ENCODE measurements around the gene RAX.

DNA sequence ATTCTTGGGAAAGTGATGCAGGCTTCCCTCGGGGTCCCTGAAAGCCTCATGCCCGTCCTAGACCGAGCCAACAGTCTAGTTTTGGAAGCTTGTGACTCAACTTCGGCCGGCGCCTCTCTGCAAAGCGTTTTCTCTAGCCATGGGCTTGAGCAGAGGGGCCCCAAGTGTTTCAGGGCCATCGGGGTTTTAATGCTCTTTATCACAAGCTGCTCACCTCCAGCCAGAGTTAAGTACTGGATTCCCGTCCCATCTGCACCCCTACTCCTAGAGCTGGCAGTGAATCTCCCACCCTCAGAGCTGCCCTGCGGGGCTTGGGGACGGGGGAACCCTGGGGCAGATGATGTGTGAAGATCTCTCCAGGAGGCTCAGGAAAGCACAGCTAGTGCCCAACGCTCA, 7.3 kb downstream of the RAX start:
- TF ChIP-seq, protein P1, sequence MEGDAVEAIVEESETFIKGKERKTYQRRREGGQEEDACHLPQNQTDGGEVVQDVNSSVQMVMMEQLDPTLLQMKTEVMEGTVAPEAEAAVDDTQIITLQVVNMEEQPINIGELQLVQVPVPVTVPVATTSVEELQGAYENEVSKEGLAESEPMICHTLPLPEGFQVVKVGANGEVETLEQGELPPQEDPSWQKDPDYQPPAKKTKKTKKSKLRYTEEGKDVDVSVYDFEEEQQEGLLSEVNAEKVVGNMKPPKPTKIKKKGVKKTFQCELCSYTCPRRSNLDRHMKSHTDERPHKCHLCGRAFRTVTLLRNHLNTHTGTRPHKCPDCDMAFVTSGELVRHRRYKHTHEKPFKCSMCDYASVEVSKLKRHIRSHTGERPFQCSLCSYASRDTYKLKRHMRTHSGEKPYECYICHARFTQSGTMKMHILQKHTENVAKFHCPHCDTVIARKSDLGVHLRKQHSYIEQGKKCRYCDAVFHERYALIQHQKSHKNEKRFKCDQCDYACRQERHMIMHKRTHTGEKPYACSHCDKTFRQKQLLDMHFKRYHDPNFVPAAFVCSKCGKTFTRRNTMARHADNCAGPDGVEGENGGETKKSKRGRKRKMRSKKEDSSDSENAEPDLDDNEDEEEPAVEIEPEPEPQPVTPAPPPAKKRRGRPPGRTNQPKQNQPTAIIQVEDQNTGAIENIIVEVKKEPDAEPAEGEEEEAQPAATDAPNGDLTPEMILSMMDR (IDR thresholded peaks at IDR 0.05; ENCODE audit: low read depth, low read length, poor library complexity, severe bottlenecking): no peak
- TF ChIP-seq EZH2phosphoT487 (IDR thresholded peaks at IDR 0.05; ENCODE audit: borderline replicate concordance, low read length): no peak

Measured in DOHH2 (cell line).